Measurements from ENCODE around the gene EPSTI1. TPM values are rescaled to one million over a fixed set of nuclear protein-coding genes. Genes with fewer than 3 reads are reported as not detected.

Gene EPSTI1
- total RNA-seq, 1 donor = 30.8 TPM

- H3K27me3 ChIP-seq (ENCODE audit: insufficient read depth, low read length) = no peaks in the 10 kb centered on the region
- no peak overlapping the region for H3K4me2 ChIP-seq (ENCODE audit: insufficient read depth, low read length)
- H4K20me1 ChIP-seq (ENCODE audit: insufficient read depth, low read length) = no peaks in the 10 kb centered on the region
- H3K36me3 ChIP-seq (ENCODE audit: insufficient read depth, low read length) = no peaks in the 10 kb centered on the region
- TF ChIP-seq CTCF (IDR thresholded peaks at IDR 0.05; ENCODE audit: extremely low read depth, low read depth, low read length) = no peak
- H2AFZ ChIP-seq (ENCODE audit: low read length) = no peak overlapping the region
- H3K27ac ChIP-seq (ENCODE audit: low read depth, low read length) = no peak overlapping the region
- no peaks in the 10 kb centered on the region for H3K79me2 ChIP-seq (ENCODE audit: insufficient read depth, low read length)
- no peaks in the 10 kb centered on the region for H3K9me3 ChIP-seq (ENCODE audit: low read depth, low read length)
- peaks cover 47% of the 10 kb centered on the region for H3K4me1 ChIP-seq (ENCODE audit: insufficient read depth, low read length)
- H3K4me3 ChIP-seq (ENCODE audit: insufficient read depth, low read length) = no peak overlapping the region
- DNase-seq (ENCODE audit: insufficient read length, low spot score, missing footprints) = no peak
These were observed 11.7 kb upstream of the EPSTI1 start for GRCh38 chr13:43003729-43004128.

- TF ChIP-seq CTCF (IDR thresholded peaks at IDR 0.05; ENCODE audit: extremely low read depth, low read depth, low read length) = no peak
- H2AFZ ChIP-seq (ENCODE audit: low read length) = no peak overlapping the region
- no peak overlapping the region for H3K4me2 ChIP-seq (ENCODE audit: insufficient read depth, low read length)
- no peaks in the 10 kb centered on the region for H3K27me3 ChIP-seq (ENCODE audit: insufficient read depth, low read length)
- peaks cover 41% of the 10 kb centered on the region for H3K4me1 ChIP-seq (ENCODE audit: insufficient read depth, low read length)
- H3K36me3 ChIP-seq (ENCODE audit: insufficient read depth, low read length) = no peaks in the 10 kb centered on the region
- peak overlapping the region; percentile 35 for H3K27ac ChIP-seq (ENCODE audit: low read depth, low read length)
- H4K20me1 ChIP-seq (ENCODE audit: insufficient read depth, low read length) = no peaks in the 10 kb centered on the region
- DNase-seq (ENCODE audit: insufficient read length, low spot score, missing footprints) = peak; percentile 18
- H3K4me3 ChIP-seq (ENCODE audit: insufficient read depth, low read length) = no peak overlapping the region
- H3K9me3 ChIP-seq (ENCODE audit: low read depth, low read length) = no peaks in the 10 kb centered on the region
- no peaks in the 10 kb centered on the region for H3K79me2 ChIP-seq (ENCODE audit: insufficient read depth, low read length)
These were observed 11.0 kb upstream of the EPSTI1 start for GRCh38 chr13:43003010-43003409.

GRCh38 chr13:43002021-43002420 is 10.0 kb upstream of the EPSTI1 start:
- Histone ChIP-seq H3K9me3 (ENCODE audit: low read depth, low read length) (no peaks in the 10 kb centered on the region), H3K36me3 (ENCODE audit: insufficient read depth, low read length) (no peaks in the 10 kb centered on the region), H4K20me1 (ENCODE audit: insufficient read depth, low read length) (no peaks in the 10 kb centered on the region), H3K79me2 (ENCODE audit: insufficient read depth, low read length) (no peaks in the 10 kb centered on the region), H3K4me1 (ENCODE audit: insufficient read depth, low read length) (peaks cover 43% of the 10 kb centered on the region), H3K27ac (ENCODE audit: low read depth, low read length) (no peak overlapping the region), H3K4me2 (ENCODE audit: insufficient read depth, low read length) (no peak overlapping the region), H2AFZ (ENCODE audit: low read length) (no peak overlapping the region), H3K4me3 (ENCODE audit: insufficient read depth, low read length) (no peak overlapping the region), H3K27me3 (ENCODE audit: insufficient read depth, low read length) (no peaks in the 10 kb centered on the region)
- TF ChIP-seq CTCF (IDR thresholded peaks at IDR 0.05; ENCODE audit: extremely low read depth, low read depth, low read length) = no peak
- DNase-seq (ENCODE audit: insufficient read length, low spot score, missing footprints) = no peak

- H4K20me1 ChIP-seq (ENCODE audit: insufficient read depth, low read length) = no peaks in the 10 kb centered on the region
- H3K4me3 ChIP-seq (ENCODE audit: insufficient read depth, low read length) = no peak overlapping the region
- H3K36me3 ChIP-seq (ENCODE audit: insufficient read depth, low read length) = no peaks in the 10 kb centered on the region
- H3K79me2 ChIP-seq (ENCODE audit: insufficient read depth, low read length) = no peaks in the 10 kb centered on the region
- TF ChIP-seq CTCF (IDR thresholded peaks at IDR 0.05; ENCODE audit: extremely low read depth, low read depth, low read length) = no peak
- H3K27ac ChIP-seq (ENCODE audit: low read depth, low read length) = no peak overlapping the region
- no peak overlapping the region for H2AFZ ChIP-seq (ENCODE audit: low read length)
- no peak overlapping the region for H3K4me2 ChIP-seq (ENCODE audit: insufficient read depth, low read length)
- peaks cover 44% of the 10 kb centered on the region for H3K4me1 ChIP-seq (ENCODE audit: insufficient read depth, low read length)
- DNase-seq (ENCODE audit: insufficient read length, low spot score, missing footprints) = no peak
- no peaks in the 10 kb centered on the region for H3K27me3 ChIP-seq (ENCODE audit: insufficient read depth, low read length)
- no peaks in the 10 kb centered on the region for H3K9me3 ChIP-seq (ENCODE audit: low read depth, low read length)
These were observed 8.6 kb upstream of the EPSTI1 start for GRCh38 chr13:43000676-43001075.
